Measurements from ENCODE around the gene VSTM1.
"Not testable (repeated sequence)": the region's sequence is repeated elsewhere in the genome, so short reads cannot be mapped to it uniquely, and the experiment has no call there.

Gene VSTM1

DNA sequence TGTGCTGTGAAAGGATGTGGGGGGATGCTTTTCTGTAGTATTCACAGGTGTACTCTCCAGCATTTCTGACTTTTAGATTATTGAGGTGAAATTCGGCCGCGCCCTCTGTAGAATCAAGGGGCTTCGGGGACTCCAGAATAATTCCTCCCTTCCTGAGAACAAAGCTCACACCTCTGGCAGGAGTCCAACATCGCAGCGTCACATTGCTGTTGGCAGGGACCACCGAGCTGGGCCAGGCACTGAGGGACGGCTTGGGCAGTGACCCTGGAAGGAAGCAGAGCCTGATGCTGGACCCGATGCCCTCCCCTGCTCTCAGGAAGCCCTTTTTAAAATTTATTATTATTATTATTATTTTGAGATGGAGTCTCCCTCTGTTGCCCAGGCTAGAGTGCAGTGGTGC, 11.2 kb upstream of the VSTM1 start:
- DNase-seq, result no peak

GRCh38 chr19:54073829-54074228, 10.1 kb upstream of the VSTM1 start:
- no peak for DNase-seq

DNA sequence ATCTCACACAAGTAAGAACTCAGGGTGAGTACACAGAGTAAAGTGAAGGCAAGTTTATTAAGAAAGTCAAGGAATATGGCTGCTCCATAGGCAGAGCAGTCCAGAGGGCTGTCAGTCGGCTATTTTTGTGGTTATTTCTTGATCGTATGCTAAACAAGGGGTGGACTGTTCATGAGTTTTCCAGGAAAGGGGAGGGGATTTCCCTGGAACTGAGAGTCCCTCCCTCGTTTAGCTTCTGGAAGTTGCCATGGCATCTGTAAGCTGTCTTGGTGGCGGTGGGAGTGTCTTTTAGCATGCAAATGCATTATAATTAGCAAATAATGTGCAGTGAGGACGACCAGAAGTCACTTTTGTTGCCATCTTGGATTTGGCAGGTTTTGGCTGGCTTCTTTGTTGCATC, 5.8 kb upstream of the VSTM1 start:
- no peak for DNase-seq

DNA sequence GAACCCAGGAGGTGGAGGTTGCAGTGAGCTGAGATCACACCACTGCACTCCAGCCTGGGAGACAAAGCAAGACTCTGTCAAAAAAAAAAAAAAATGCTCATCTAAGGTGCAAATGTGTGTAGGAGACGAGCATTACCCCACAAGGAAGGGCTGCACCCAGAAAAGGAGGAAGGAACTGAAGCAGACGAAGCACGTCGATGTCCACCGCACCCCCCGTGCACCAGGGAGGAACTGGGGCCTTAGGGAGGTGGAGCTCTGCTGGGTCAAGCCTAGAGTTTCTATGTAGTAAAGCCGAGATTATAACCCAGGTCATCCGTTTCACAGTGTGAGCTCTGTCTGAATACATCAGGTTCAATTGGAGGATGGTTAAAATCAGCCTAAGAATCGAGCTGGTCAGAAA, 1.1 kb downstream of the VSTM1 start:
- no peak for DNase-seq

GRCh38 chr19:54047616-54048015, 16.1 kb downstream of the VSTM1 start:
- no peak for DNase-seq

DNA sequence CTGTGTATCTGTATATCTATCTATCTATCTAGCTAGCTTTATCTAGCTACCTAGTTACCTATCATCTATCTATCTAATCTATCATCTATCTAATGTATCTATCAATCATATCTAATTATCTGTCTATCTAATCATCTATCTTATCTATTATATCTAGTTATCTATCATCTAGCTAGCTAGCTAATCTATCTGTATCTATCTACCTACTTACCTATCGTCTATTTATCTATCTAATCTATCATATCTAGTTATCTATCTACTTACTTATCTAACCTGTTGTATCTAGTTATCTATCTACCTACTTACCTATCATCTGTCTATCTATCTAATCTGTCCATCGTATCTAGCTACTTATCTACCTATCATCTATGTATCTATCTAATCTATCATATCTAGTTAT, 17.9 kb downstream of the VSTM1 start:
- no peak for DNase-seq

DNA sequence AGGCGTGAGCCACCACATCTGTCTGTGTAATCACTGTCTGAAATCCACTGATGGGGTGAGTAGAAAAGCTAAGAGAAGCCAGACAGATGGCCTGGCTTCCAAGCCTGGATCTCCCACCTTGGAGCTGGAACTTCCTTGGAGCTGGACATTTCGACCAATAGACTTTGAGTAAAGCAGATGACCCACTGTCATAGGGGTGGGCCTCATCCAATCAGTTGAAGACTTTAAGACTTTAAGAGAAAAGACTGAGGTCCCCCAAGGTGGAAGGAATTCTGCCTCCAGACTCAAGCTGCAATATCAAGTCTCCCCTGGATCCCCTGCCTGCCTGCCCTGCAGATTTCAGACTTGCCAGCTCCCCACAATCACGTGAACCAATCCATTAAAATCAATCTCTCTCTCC, 20.7 kb downstream of the VSTM1 start:
- DNase-seq, result no peak

DNA sequence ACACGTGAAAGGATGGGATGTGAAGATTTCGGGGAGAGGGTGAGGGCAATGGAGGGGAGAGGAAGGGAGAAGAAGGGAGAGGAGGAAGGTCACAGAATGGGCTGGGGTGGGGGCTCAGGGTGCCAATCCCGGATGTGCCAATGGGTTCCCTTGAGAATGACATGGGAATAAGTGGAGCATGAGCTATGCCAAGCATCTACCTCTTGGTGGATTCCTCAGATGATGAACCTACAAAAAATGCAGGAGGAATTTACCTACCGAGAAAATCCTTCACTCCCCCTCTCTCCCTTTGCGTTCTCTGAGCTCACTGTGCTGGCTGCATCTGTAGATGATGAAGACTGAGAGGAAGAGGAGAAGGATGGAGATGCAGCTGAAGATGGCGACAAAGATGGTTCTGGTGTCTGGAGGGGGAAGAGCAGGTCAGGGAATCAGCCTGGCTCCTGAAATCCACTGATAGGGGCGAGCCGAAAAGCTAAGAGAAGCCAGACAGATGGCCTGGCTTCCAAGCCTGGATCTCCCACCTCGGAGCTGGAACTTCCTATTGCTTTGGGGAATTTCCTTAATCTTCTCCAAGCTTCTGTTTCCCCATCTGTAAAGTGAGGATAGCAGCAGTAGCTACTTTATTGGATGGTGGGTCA, 21.6 kb downstream of the VSTM1 start:
- no peak for DNase-seq

GRCh38 chr19:54040003-54040402, 23.7 kb downstream of the VSTM1 start:
- no peak for DNase-seq

- not testable (repeated sequence) for DNase-seq
These were observed 27.2 kb downstream of the VSTM1 start for GRCh38 chr19:54036542-54036941.

GRCh38 chr19:54035215-54036178, 28.2 kb downstream of the VSTM1 start:
- no peak for DNase-seq

DNA sequence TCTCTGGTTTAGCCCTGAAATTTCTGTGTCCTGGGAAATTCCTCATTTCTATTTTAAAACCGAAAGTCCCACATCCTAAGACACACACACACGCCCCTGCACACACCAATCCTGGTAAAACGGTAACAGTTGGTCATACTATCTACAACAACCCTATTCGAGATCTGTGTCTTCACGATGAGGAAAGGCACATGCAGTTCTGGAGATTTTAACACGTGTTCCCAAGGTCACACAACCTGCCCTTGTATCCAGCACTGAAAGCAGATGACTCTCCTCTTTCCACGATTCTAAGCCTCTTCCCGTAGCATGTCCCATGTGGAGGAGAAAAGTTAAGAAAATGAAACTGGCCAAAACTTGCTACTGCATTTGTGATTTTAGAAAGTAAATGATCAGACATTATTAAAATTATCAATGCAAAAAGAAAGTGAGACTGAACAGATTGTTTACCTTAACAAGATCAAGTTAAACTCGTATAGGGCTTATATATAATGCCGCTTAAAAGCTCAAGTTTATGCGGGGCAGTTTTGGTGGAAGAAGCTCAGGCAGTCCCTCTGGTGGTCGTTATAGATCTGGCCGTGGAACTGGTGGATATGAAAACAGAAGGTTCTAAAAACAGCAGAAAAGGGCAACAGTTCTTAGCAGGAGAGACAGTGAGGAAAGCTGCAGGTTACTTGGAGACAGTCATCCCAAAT, 32.7 kb downstream of the VSTM1 start:
- DNase-seq, result no peak

GRCh38 chr19:54029930-54030490, 33.7 kb downstream of the VSTM1 start:
- DNase-seq, result peak in 35 of 56 donors; percentile 1 to 72 (median 19)

DNA sequence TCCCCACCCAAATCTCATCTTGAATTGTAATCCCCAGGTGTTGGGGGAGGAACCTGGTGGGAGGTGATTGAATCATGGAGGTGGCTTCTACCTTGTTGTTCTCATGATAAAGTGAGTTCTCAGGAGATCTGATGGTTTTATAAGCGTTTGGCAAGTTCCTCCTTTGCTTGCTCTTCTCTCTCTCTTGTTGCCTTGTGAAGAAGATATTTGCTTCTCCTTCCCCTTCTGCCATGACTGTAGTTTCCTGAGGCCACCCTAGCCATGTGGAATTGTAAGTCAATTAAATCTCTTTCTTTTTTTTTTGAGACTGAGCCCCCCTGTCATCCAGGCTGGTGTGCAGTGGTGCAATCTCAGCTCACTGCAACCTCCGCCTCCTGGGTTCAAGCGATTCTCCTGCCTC, 34.4 kb downstream of the VSTM1 start:
- DNase-seq, result no peak

GRCh38 chr19:54026656-54027055, 37.0 kb downstream of the VSTM1 start:
- DNase-seq, result no peak

DNA sequence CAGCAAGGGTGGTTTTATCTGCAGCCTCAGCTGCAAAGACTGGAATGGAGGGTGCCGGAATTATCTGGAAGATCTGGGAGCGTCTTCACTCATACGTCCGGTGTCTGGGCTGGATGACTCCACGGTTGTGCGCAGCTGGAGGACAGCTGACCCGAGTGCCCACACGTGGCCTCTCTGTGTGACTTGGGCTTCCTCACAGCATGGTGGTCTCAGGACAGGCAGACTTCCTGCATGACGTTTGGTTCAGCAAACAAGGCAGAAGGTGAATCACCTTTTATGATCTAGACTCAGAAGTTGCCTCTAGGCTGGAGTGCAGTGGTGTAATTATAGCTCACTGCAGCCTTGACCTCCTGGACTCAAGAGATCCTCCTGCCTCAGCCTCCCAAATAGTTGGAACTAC, 39.0 kb downstream of the VSTM1 start:
- DNase-seq, result no peak

DNA sequence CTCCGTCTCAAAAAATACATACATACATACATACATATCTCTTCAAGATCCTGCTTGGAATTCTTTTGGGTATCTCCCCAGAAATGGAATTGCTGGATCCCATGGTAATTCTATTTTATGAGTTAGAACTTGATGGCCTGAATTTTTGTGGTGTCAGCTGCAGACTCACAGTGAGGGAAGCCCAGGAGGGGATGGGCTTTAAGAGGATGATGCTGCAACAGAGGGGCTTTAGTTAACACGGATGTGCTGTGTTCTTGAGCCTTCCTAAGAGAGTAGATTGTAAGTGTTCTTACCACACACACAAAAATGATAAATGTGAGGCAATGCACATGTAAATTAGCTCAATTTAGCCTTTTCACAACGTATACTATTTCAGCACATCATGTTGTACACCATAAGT, 40.5 kb downstream of the VSTM1 start:
- DNase-seq, result no peak

- DNase-seq, result no peak
These were observed 41.8 kb downstream of the VSTM1 start for GRCh38 chr19:54021932-54022331.

DNA sequence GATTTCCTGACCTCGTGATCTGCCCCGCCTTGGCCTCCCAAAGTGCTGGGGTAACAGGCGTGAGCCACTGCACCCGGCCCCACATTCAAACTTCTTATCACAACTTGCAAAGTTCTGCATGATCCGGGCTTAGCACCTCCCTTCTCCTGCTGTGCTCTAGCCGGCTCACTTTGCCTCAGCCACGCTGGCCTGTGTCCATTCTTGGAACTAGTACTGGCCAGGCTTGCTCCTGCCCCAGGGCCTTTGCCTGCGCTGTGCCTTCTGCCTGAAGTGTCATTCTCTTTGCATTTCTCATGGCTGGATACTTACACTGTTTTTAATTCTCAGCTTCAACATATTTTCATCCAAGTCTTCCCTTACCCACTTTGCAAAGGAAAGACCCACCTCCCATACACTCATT, 42.3 kb downstream of the VSTM1 start:
- DNase-seq, result no peak

DNA sequence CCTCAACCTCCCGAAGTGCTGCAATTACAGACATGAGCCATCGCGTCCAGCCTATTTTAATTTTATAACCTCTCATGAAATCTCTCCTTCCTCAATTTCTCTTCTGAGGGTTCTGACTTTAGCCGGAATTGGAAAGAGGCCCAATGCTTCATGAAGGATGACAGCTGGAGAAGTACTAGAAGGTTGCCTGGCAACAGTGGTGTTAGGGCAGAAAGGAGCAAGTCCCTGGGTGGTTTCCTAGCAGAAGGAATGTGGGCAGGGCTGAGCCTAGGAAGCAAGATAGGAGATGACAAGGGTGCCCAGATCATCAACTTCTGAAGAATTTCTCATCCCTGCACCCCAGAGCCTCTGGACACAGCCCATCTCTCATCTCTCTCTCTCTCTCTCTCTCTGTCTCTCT, 46.4 kb downstream of the VSTM1 start:
- DNase-seq, result no peak

DNA sequence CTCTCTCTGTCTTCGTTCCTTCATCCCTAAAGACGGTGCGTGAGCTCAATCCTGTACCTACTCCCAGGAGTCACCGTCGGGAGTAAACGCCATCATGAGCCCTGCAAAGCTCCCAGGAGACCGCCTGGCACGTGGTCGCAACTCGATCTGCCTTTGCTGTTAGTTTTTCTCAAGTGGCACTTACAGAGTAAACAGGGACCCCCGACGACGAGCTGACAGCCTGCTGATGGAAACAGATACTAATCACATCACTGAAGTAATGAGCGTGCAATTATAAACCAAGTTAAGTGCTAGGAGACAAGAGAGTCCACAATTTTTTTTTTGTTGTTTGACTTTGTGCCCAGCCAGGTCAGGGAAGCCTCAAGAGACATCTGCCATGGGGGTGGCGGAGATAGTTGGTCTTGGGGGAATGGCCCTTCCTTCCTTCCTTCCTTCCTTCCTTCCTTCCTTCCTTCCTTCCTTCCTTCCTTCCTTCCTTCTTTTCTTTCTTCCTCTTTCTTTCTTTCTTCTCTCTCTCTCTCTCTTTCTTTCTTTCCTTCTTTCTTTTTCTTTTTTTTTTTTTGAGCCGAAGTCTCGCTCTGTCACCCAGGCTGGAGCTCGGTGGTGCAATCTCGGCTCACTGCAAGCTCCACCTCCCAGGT, 48.7 kb downstream of the VSTM1 start:
- no peak for DNase-seq

Data from nucleus accumbens (tissue), 56 donors.